Epidermal melanocyte (primary cell): ENCODE results near the gene AFAP1.

Source experiments
- DNase-seq: peaks from one replicate; pipeline ENCODE4 v3.0.0; 2011; ENCODE audit warnings: low spot score; ENCODE audit not compliant: insufficient read length

Gene AFAP1

GRCh38 chr4:7968262-7968896, 28.7 kb upstream of the AFAP1 start:
- no peak for DNase-seq

DNA sequence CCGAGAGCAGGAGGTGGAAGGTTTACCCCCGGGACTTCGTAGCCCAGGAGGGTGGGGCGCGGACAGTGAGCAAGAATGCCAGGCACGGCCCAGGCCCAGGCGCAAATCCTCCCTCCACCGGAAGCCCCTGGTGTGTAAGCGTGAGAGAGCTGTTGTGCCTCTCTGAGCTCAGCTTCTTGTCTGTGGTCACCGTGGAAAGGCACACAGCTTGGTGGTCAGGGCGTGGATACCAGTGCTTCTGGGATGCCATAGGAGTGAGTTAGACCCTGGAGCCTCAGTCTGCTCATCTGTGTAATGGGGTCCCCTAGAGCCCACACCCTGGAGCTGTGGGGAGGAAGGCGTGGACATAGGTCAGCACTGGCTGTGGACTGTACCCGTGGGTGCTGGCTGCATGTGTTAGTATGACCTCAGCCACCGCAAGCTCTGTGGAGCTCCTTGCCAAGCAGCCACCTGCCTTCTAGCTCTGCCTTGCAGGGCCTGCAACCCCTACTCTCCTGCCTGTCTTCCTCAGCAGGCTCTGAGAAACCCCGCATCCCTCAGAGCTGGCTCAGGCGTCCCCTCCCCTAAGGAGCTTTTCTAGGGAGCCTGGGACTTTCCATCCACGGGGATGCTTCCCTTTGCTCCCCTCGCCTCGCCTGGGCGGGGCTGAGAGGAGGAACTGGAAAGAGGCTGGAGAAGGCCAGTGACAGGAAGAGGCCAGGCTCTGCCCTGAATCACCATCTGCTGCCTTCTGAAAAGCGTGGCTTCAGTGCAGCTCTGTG, 28.0 kb upstream of the AFAP1 start:
- no peak for DNase-seq

DNA sequence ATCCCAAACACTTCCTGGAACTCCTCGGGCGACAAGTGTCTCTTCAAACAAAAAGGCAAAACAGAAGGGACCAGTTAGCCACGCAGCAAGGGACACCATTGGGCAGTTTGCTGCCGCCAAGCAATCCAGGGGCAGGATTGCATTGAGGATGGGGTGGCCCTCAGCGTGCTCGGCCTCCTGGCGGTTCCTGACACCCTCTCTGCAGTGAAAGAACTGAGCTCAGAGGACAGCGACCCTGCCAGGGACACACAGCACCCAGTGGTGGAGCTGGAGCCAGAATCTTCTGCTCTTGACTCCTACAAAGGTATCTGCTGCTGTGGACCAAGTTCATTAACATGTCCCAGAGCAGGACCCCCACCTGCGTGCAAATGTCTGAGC, 27.4 kb upstream of the AFAP1 start:
- no peak for DNase-seq

DNA sequence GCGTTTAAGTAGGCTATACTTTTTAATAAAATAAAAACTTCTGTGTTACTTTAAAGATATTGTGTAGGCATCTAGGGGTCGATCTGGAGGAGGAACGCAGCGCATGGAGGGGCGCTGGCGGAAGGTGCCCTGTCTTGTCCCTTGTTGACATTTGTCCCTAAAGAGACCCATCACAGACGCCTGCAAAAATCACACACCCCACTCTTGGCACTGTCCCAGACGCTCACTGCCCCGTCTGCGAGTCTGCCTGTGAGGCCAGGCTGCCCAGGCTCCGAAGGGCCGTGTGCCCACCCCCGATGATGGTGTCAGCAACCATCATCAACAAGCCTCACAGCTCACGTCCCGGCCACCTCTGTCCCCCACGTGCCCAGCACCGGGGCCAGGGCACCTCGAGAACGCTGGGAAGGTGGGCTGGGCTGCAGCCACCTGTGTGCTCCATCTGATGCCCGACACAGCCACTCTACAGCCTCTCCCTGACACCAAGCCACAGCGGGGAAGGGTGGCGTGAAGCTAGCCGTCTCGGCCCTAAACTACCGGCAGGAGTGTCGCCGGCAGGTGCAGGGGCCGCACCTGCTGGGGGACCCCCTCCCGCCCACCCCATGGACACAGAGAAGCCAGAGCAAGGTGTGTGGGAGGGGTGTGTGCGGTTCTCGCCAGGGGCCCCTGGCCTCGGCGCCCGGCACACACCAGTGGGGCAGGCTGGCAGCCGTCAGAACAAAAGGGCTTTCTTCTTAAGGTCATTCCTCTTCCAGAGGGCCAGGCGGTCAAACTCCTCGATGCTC, 26.8 kb upstream of the AFAP1 start:
- DNase-seq, result no peak

- no peak for DNase-seq
Observed at GRCh38 chr4:7964890-7965662, 25.4 kb upstream of the AFAP1 start.

DNA sequence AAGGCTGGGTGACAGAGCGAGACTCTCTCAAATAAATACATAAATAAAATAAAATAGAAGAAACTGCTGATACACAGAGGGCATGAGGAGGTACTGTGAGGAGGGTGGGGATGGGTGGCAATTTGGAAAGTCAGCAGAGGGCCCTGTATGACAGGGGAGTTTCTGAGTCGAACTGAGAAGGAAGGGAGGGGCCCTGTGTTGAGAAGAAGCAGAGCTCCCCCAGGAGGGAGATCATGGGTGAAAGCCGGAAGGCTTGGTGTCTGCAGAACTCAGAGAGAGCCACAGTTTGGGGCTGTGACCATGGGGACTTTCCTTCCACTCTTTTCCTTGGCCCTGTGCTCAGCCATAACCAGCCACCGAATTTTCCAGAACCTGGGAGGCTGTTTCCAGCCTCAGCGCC, 24.8 kb upstream of the AFAP1 start:
- no peak for DNase-seq

GRCh38 chr4:7963691-7964090, 24.0 kb upstream of the AFAP1 start:
- DNase-seq, result no peak

DNA sequence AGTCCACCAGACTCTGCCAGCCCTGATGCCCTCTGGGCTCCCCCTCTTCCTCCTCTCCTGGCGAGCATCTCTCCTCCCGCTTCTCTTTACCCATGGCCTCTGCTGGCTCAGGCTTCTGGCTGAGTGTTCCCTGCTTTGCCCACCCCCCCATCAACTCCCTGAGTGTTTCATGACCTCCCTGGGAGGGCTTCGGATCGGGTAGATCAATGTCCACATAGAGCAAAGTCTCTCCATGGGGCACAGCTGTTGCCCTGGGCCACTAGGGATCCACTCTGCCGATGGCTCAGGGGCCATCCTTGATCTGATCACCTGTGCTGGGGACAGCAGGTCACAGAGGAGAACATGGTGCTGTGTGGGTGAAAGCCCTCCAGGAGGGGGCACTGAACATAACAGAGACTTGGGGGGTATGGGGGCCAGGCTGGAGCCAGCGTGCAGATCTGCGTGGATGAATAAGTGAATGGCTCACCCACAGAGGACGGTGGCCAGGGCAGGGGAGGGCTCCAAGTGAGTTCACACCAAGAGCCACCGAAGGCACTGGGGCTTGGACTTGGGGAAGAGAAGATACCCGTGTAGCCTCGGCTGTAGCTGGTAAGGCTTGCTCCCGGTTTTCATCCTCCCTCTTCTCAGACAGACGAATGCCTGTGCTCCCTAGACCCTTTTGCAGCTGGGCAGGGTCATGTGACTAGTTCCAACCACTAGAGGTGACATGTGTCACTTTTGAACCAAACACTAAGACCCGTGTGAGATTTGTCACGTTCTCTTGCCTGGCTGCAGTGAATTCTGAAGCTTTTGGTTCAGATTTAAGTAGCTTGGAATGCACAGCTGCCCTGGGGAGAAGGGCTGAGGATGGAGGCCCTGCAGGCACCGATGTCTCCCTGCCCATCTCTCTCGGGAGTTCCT, 23.2 kb upstream of the AFAP1 start:
- no peak for DNase-seq

- peak; percentile 56 for DNase-seq
Observed at GRCh38 chr4:7960790-7961655, 21.4 kb upstream of the AFAP1 start.

GRCh38 chr4:7960017-7960789, 20.5 kb upstream of the AFAP1 start:
- DNase-seq, result no peak

DNA sequence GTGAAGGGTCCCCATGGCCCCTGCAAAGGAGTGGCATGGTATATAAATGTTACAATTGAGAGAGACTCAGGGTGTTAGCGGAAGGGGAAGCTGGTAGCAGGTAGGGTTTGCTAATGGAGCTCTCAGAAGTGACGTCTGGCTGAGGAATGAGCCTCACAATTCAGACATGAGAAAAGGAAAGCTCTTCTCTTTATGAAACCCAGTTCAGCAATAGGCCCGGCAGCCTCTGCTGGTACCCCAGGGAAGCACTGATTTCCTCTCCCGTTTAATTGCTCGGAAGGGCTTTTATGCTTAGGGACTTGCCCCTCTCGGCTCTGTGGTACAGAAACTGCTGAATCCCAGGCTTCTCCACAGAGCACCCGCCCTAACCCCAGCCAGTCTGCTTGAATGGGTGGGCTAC, 19.4 kb upstream of the AFAP1 start:
- DNase-seq, result no peak

- DNase-seq, result no peak
Observed at GRCh38 chr4:7956934-7957656, 17.4 kb upstream of the AFAP1 start.

DNA sequence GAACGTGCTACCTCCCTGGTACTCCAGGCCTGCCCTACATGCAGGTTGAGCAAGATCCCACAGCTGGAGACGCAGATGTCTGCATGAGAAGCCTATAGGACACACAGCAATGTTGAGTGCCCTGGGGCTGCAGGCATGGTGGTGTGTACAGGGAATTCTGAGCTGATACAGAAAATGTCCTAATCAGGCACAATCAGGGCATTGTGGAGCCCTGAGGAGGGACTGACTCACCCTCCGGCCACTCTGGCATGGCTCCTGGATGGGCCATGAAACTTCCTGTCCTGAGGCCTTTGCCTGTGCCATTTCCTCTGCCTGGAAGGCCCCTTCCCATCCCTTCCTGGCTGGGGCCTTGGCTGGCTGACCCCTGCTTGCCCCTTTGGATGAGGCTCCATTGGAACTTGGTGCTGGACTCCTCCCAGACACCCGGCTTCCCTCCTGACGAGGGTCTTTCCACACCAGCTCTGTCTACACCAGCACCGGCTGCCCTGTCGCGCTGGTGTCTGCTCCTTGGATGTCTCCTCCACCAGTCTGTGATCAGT, 16.7 kb upstream of the AFAP1 start:
- DNase-seq, result peak; percentile 84

DNA sequence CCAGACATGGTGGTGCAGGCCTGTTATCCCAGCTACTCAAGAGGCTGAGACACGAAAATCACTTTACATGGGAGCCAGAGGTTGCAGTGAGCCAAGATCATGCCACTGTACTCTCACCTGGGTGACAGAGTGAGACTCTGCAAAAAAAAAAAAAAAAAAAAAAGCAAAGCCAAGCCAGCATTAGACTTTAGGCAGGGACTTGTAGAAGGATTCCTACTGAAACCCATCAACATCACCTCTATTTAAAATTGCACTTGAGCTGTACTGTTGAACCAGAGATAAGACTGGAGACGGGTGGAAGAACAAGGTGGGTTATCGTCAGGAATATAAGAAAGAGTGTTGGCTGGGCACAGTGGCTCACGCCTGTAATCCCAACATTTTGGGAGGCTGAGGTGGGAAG, 15.7 kb upstream of the AFAP1 start:
- DNase-seq, result no peak

- DNase-seq, result no peak
Observed at GRCh38 chr4:7952615-7953014, 13.0 kb upstream of the AFAP1 start.

DNA sequence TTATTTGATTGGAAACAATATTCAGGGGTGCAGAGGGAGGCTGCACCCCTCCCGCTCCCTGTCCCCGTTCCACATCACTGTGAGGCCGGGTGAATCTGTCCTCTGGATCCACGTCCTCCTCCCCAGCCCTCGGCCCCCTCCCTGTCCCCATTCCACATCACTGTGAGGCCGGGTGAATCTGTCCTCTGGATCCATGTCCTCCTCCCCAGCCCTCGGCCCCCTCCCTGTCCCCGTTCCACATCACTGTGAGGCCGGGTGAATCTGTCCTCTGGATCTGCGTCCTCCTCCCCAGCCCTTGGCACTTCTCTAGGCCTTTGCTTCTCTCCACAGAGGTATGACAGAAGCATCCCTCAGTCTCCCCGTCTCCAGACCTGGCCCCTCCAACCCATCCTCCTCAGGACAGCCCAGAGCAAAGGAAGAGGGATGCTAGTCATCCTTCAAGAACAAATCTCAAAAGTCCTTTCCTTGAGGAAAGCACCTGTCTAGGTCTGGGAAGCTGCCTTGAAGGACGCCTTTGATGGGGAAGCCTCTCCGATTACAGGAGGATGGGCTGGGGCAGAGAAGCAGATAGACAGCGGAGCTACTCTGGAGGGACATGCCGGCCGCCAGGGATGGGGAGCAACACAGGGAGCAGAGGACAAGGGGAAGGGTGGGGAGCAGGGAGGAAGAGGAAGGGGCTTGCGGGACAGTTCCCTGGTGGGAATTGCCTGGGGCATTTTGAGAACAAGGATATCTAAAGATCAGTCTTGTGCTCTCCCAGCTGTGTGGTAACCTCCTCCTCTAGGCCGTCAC, 10.8 kb upstream of the AFAP1 start:
- no peak for DNase-seq

GRCh38 chr4:7949759-7950158, 10.1 kb upstream of the AFAP1 start:
- no peak for DNase-seq
